SK-N-SH (cell line): Measurements from ENCODE around the gene AVP. TPM values are rescaled to one million over a fixed set of nuclear protein-coding genes. Genes with fewer than 3 reads are reported as not detected.

Source experiments
- CTCF ChIA-PET: fragments of 300-600, 350-600 bp; formaldehyde crosslinking; extraction: SDS; loops from one replicate; lab custom pipeline; 2021; lab: Yijun Ruan, JAX
- POLR2A ChIA-PET: fragments of 350-600 bp; sonication (Branson Sonifier 250); formaldehyde crosslinking; extraction: SDS; loops from one replicate; lab custom pipeline; 2020; ENCODE audit warnings: antibody characterized with exemption, inconsistent platforms; lab: Yijun Ruan, JAX
- DNase-seq: peaks from one replicate; pipeline ENCODE4 v3.0.0; 2012
- H2AFZ ChIP-seq: fragments of 200-600 bp; sonication (generic); 2 replicates; pipeline ENCODE4 v1.8.1; 2016; ENCODE audit warnings: antibody characterized with exemption, mild to moderate bottlenecking, low read depth
- H3F3A ChIP-seq: fragments of 200-600 bp; sonication (generic); replicated peaks from 2 replicates; pipeline ENCODE3; 2016; ENCODE audit warnings: antibody characterized with exemption, mild to moderate bottlenecking; ENCODE audit not compliant: insufficient read depth
- H3K27ac ChIP-seq, 2 experiments: fragments of 200-500 bp in 1 of 2; fragments of 200-600 bp in 1 of 2; sonication (Bioruptor generic) in 1 of 2; sonication (generic), shearing (Covaris generic) in 1 of 2; 2 replicates each; pipeline versions ENCODE4 v1.5.1 to v1.6.1; 2014 to 2016; ENCODE audit warnings: low read depth in 2 of 2, inconsistent platforms in 1 of 2, low read length in 1 of 2, mild to moderate bottlenecking in 1 of 2, mixed read lengths in 1 of 2
- H3K27me3 ChIP-seq: fragments of 200-600 bp; sonication (generic), shearing (Covaris generic); 2 replicates; pipeline ENCODE4 v1.6.1; 2016; ENCODE audit warnings: mixed run types; ENCODE audit not compliant: insufficient read depth
- H3K36me3 ChIP-seq, 2 experiments: fragments of 200-500 bp in 1 of 2; fragments of 200-600 bp in 1 of 2; sonication (Bioruptor generic) in 1 of 2; sonication (generic) in 1 of 2; replicated peaks in 1 of 2; 2 replicates each; pipeline versions ENCODE3 to v1.5.1; 2014 to 2016; ENCODE audit warnings: low read length in 1 of 2, mild to moderate bottlenecking in 1 of 2; ENCODE audit not compliant: insufficient read depth in 2 of 2, control insufficient read depth in 1 of 2
- H3K4me1 ChIP-seq, 2 experiments: fragments of 200-500 bp in 1 of 2; fragments of 200-600 bp in 1 of 2; sonication (Bioruptor generic) in 1 of 2; sonication (generic), shearing (Covaris generic) in 1 of 2; 2 replicates each; pipeline versions ENCODE4 v1.5.1 to v1.6.1; 2014 to 2016; ENCODE audit warnings: low read depth in 1 of 2, low read length in 1 of 2, mixed run types in 1 of 2; ENCODE audit not compliant: insufficient read depth in 2 of 2, control insufficient read depth in 1 of 2
- H3K4me2 ChIP-seq: fragments of 200-600 bp; sonication (generic), shearing (Covaris generic); 2 replicates; pipeline ENCODE4 v1.6.1; 2017; ENCODE audit warnings: mixed run types
- H3K4me3 ChIP-seq, 2 experiments: fragments of 200-500 bp in 1 of 2; fragments of 200-600 bp in 1 of 2; sonication (Bioruptor generic) in 1 of 2; sonication (generic), shearing (Covaris generic) in 1 of 2; 2 replicates each; pipeline versions ENCODE4 v1.5.1 to v1.8.1; 2014 to 2016; ENCODE audit warnings: low read depth in 2 of 2, inconsistent platforms in 1 of 2, low read length in 1 of 2, mild to moderate bottlenecking in 1 of 2, mixed read lengths in 1 of 2, moderate library complexity in 1 of 2
- H3K79me2 ChIP-seq: fragments of 200-600 bp; sonication (generic); 2 replicates; pipeline ENCODE4 v1.8.1; 2017; ENCODE audit warnings: mild to moderate bottlenecking; ENCODE audit not compliant: insufficient read depth
- H3K9ac ChIP-seq: fragments of 200-600 bp; sonication (generic); 2 replicates; pipeline ENCODE4 v1.6.1; 2017; ENCODE audit warnings: mixed run types
- H3K9me2 ChIP-seq: fragments of 200-600 bp; sonication (generic); 2 replicates; pipeline ENCODE4 v1.6.1; 2017; ENCODE audit warnings: mixed run types
- H3K9me3 ChIP-seq: fragments of 200-600 bp; sonication (generic); 2 replicates; pipeline ENCODE4 v1.6.1; 2017; ENCODE audit warnings: mixed run types, mild to moderate bottlenecking, moderate library complexity
- H4K20me1 ChIP-seq: fragments of 200-600 bp; sonication (generic); 2 replicates; pipeline ENCODE4 v1.6.1; 2017; ENCODE audit warnings: mild to moderate bottlenecking, mixed run types; ENCODE audit not compliant: insufficient read depth
- FOXM1 ChIP-seq: IDR thresholded peaks from 2 replicates; pipeline ENCODE4 v1.4.0; 2012; ENCODE audit warnings: low read depth, mild to moderate bottlenecking
- GABPA ChIP-seq: IDR thresholded peaks from 2 replicates; pipeline ENCODE4 v1.4.0; 2012; ENCODE audit warnings: low read depth, mild to moderate bottlenecking
- GATA2 ChIP-seq: sonication (generic); formaldehyde crosslinking; IDR thresholded peaks from 2 replicates; pipeline ENCODE4 v1.5.0; 2020; ENCODE audit warnings: mild to moderate bottlenecking, missing genetic modification reagents
- JUND ChIP-seq: IDR thresholded peaks from 2 replicates; pipeline ENCODE4 v1.4.0; 2012
- NFIC ChIP-seq: IDR thresholded peaks from 2 replicates; pipeline ENCODE4 v1.4.0; 2012; ENCODE audit warnings: borderline replicate concordance
- RAD21 ChIP-seq: IDR thresholded peaks from 2 replicates; pipeline ENCODE4 v1.6.1; 2012; ENCODE audit warnings: mild to moderate bottlenecking, low read length
- SIN3A ChIP-seq: IDR thresholded peaks from 2 replicates; pipeline ENCODE4 v1.6.1; 2012; ENCODE audit warnings: low read depth, mild to moderate bottlenecking, low read length, moderate library complexity, borderline replicate concordance
- SMC3 ChIP-seq: IDR thresholded peaks from 2 replicates; pipeline ENCODE4 v1.6.1; 2012; ENCODE audit warnings: low read depth, low read length, improper control_type of control experiment
- YY1 ChIP-seq: IDR thresholded peaks from 2 replicates; pipeline ENCODE4 v1.4.0; 2012; ENCODE audit warnings: low read depth, mild to moderate bottlenecking
- WGBS: methylation state at CpG from one replicate; pipeline ENCODE4 v1.1.6; 2017; ENCODE audit warnings: low lambda C conversion rate; 5-methylcytosine and 5-hydroxymethylcytosine counted together
- polyA plus RNA-seq, 3 experiments: library from polyadenylated mRNA; depleted of rRNA; stranded (reverse); fragments of >200 nt; gene quantifications; 2 replicates each; pipeline ENCODE4 v1.2.3, GENCODE V29; 2012
- TF ChIP-seq, protein P1 (sequence below): fragments of 200-600 bp; sonication (generic); IDR thresholded peaks from 2 replicates; pipeline ENCODE4 v1.6.1; 2017; ENCODE audit warnings: antibody characterized with exemption, mild to moderate bottlenecking, moderate library complexity
- TF ChIP-seq, protein P2 (sequence below): IDR thresholded peaks from 2 replicates; pipeline ENCODE4 v1.6.1; 2012; ENCODE audit warnings: mild to moderate bottlenecking, low read depth, low read length, moderate library complexity
- TF ChIP-seq, protein P3 (sequence below): fragments of 150-350 bp; IDR thresholded peaks from 2 replicates; pipeline ENCODE4 v1.6.1; 2017; ENCODE audit warnings: antibody characterized with exemption, low read length, low read depth, borderline replicate concordance
- TF ChIP-seq, protein P4 (sequence below): IDR thresholded peaks from 2 replicates; pipeline ENCODE4 v1.4.0; 2012; ENCODE audit warnings: low read depth, borderline replicate concordance

Gene AVP
- polyA plus RNA-seq, 1 of the 3 experiments (the other 2 are of a cell fraction) = not detected

DNA sequence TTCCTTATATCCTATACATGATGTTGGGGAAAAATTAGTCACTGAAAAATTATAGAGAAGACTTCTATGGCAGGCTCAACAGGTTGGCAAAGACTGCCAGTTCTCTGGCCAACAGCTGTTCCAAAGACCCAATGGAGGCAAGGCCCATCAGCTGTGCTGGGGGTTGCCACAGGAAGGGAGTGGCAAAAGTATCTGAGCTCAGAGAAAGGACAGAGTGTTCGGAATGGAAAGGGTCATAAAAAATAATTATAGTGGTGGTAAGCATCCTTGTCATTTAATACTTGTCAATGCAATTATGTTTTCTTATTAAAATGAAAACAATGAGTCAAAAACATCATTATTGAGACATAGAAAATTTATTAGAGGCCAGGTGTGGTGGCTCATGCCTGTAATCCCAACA lies 39.0 kb upstream of the AVP start (continued):
- TF ChIP-seq RAD21 = no peak
- TF ChIP-seq, all 33 proteins: peak for 0

DNA sequence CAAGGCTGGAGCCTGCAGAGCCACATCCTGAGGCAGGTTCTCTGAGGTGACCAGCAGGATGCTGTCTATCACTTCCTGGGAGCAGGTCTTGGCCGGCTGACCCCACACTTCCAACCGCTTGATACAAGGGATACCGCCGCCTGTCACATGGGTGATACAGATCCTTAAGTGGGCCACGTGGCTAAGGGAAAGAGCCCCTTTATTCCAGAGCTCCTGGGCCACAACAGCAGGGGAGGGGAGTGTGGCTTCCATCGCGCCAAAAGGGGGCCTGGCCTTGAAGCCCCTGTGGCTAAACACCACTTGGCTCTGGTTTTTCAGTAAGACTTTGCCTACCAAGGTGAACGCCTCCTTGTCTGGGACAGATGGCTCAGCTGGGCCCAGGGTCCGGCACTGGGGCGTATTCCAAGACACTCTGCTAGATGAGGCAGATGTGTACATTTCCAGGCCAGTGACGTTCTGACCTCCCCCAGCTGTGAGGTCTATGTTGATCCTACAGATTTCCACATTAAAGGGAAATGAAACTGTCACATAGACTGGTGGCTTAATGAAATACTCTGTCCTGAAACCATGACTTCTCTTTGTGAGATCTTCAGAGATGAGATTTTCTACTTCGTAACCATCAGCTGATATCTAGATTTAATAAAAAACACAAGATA lies 37.6 kb upstream of the AVP start:
- no peaks in the 10 kb centered on the region for H3K9me2 ChIP-seq
- no peak overlapping the region for H2AFZ ChIP-seq
- H3K9ac ChIP-seq = no peak overlapping the region
- POLR2A ChIA-PET = no interaction called here
- WGBS = 93% methylated on average over 11 of the region's 12 CpGs
- H3K27me3 ChIP-seq = no peaks in the 10 kb centered on the region
- H3K4me2 ChIP-seq = no peak overlapping the region
- no peaks in the 10 kb centered on the region for H3K9me3 ChIP-seq
- H3K4me1 ChIP-seq = no peaks in the 10 kb centered on the region; a peak in 1 of 4 replicates
- H3F3A ChIP-seq = peaks cover 4% of the 10 kb centered on the region
- no peak overlapping the region for H3K27ac ChIP-seq
- H3K79me2 ChIP-seq = peaks cover 3% of the 10 kb centered on the region; the same call in 1 of the 2 replicates
- TF ChIP-seq, protein P1, sequence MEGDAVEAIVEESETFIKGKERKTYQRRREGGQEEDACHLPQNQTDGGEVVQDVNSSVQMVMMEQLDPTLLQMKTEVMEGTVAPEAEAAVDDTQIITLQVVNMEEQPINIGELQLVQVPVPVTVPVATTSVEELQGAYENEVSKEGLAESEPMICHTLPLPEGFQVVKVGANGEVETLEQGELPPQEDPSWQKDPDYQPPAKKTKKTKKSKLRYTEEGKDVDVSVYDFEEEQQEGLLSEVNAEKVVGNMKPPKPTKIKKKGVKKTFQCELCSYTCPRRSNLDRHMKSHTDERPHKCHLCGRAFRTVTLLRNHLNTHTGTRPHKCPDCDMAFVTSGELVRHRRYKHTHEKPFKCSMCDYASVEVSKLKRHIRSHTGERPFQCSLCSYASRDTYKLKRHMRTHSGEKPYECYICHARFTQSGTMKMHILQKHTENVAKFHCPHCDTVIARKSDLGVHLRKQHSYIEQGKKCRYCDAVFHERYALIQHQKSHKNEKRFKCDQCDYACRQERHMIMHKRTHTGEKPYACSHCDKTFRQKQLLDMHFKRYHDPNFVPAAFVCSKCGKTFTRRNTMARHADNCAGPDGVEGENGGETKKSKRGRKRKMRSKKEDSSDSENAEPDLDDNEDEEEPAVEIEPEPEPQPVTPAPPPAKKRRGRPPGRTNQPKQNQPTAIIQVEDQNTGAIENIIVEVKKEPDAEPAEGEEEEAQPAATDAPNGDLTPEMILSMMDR = no peak
- TF ChIP-seq SMC3 (no peak), JUND (no peak), SIN3A (no peak), GABPA (no peak), YY1 (no peak), NFIC (no peak), GATA2 (CRISPR knock-in tag) (no peak), FOXM1 (no peak)
- TF ChIP-seq, protein P2, sequence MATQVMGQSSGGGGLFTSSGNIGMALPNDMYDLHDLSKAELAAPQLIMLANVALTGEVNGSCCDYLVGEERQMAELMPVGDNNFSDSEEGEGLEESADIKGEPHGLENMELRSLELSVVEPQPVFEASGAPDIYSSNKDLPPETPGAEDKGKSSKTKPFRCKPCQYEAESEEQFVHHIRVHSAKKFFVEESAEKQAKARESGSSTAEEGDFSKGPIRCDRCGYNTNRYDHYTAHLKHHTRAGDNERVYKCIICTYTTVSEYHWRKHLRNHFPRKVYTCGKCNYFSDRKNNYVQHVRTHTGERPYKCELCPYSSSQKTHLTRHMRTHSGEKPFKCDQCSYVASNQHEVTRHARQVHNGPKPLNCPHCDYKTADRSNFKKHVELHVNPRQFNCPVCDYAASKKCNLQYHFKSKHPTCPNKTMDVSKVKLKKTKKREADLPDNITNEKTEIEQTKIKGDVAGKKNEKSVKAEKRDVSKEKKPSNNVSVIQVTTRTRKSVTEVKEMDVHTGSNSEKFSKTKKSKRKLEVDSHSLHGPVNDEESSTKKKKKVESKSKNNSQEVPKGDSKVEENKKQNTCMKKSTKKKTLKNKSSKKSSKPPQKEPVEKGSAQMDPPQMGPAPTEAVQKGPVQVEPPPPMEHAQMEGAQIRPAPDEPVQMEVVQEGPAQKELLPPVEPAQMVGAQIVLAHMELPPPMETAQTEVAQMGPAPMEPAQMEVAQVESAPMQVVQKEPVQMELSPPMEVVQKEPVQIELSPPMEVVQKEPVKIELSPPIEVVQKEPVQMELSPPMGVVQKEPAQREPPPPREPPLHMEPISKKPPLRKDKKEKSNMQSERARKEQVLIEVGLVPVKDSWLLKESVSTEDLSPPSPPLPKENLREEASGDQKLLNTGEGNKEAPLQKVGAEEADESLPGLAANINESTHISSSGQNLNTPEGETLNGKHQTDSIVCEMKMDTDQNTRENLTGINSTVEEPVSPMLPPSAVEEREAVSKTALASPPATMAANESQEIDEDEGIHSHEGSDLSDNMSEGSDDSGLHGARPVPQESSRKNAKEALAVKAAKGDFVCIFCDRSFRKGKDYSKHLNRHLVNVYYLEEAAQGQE = no peak
- TF ChIP-seq, protein P3, sequence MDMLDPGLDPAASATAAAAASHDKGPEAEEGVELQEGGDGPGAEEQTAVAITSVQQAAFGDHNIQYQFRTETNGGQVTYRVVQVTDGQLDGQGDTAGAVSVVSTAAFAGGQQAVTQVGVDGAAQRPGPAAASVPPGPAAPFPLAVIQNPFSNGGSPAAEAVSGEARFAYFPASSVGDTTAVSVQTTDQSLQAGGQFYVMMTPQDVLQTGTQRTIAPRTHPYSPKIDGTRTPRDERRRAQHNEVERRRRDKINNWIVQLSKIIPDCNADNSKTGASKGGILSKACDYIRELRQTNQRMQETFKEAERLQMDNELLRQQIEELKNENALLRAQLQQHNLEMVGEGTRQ = no peak
- TF ChIP-seq, protein P4, sequence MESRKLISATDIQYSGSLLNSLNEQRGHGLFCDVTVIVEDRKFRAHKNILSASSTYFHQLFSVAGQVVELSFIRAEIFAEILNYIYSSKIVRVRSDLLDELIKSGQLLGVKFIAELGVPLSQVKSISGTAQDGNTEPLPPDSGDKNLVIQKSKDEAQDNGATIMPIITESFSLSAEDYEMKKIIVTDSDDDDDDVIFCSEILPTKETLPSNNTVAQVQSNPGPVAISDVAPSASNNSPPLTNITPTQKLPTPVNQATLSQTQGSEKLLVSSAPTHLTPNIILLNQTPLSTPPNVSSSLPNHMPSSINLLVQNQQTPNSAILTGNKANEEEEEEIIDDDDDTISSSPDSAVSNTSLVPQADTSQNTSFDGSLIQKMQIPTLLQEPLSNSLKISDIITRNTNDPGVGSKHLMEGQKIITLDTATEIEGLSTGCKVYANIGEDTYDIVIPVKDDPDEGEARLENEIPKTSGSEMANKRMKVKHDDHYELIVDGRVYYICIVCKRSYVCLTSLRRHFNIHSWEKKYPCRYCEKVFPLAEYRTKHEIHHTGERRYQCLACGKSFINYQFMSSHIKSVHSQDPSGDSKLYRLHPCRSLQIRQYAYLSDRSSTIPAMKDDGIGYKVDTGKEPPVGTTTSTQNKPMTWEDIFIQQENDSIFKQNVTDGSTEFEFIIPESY = no peak
- TF ChIP-seq, all 33 proteins: peak for 0
- H3K4me3 ChIP-seq = no peak overlapping the region
- CTCF ChIA-PET = interaction anchor here (0.9 kb wide), 1 partner anchor 68 kb away, joined by 6 read pairs; no protein-coding TSS in a partner anchor
- H3K36me3 ChIP-seq = peaks cover 8 to 24% of the 10 kb centered on the region in 2 experiments
- no peaks in the 10 kb centered on the region for H4K20me1 ChIP-seq
- no peak for DNase-seq
